Muscle of leg (tissue), 16 donors: ENCODE results near the gene GDPGP1. TPM values are rescaled to one million over a fixed set of nuclear protein-coding genes. Genes with fewer than 3 reads are reported as not detected.
A peak's percentile ranks its signal among the peaks of the same experiment; 100 is the strongest.
"Not testable (repeated sequence)": the region's sequence is repeated elsewhere in the genome, so short reads cannot be mapped to it uniquely, and the experiment has no call there.

ENCODE experiments used
- DNase-seq: peaks from one replicate; pipeline ENCODE4 v3.0.0; 2013
- H3K27ac ChIP-seq: one replicate; pipeline ENCODE4 v1.5.1; 2013; ENCODE audit warnings: mild to moderate bottlenecking, low read length, control low read depth
- H3K27me3 ChIP-seq: one replicate; pipeline ENCODE4 v1.6.1; 2013; ENCODE audit warnings: low read length; ENCODE audit not compliant: control insufficient read depth, insufficient read depth
- H3K36me3 ChIP-seq: one replicate; pipeline ENCODE4 v1.6.1; 2013; ENCODE audit warnings: low read length; ENCODE audit not compliant: control insufficient read depth, insufficient read depth
- H3K4me1 ChIP-seq: one replicate; pipeline ENCODE4 v1.6.1; 2013; ENCODE audit warnings: low read length; ENCODE audit not compliant: control insufficient read depth, insufficient read depth
- H3K4me3 ChIP-seq: one replicate; pipeline ENCODE4 v1.5.1; 2013; ENCODE audit warnings: low read length, control low read depth
- H3K9me3 ChIP-seq: replicated peaks from 2 replicates; pipeline ENCODE4 v1.6.1; 2013; ENCODE audit warnings: low read depth, low read length; ENCODE audit not compliant: control insufficient read depth
- WGBS: methylation state at CpG from one replicate; pipeline ENCODE4 v1.1.5; 2013; ENCODE audit warnings: missing lambda C conversion rate; ENCODE audit not compliant: insufficient coverage; 5-methylcytosine and 5-hydroxymethylcytosine counted together
- long read RNA-seq, 11 donors: transcript quantifications; one replicate each; lab custom pipeline, GENCODE V29; 2026
- polyA plus RNA-seq, 8 donors: library from polyadenylated mRNA; unstranded; fragments of 120-200 nt; gene quantifications; one replicate each; pipeline versions ENCODE4 v1.2.1 to v1.2.3, GENCODE V29; 2013; ENCODE audit warnings: inconsistent platforms in 1 of 8, low replicate concordance in 1 of 8; ENCODE audit not compliant: insufficient read length in 8 of 8, insufficient read depth in 1 of 8
- total RNA-seq: library from RNA; stranded (reverse); fragments of 120-200 nt; gene quantifications from one replicate; pipeline ENCODE4 v1.2.4, GENCODE V29; 2013

Gene GDPGP1
- total RNA-seq: 2.9 TPM
- polyA plus RNA-seq: 1 to 10 TPM; 1.5 to 3.8 (median 2.4) TPM
- long read RNA-seq, donor 1, partial matches to known transcripts: 0 of 1 reads
- long read RNA-seq, donor 1, other reads (novel, unspliced or antisense): 0 of 1 reads
- long read RNA-seq, donor 2: 0 reads
- long read RNA-seq, donor 3, partial matches to known transcripts: 0 of 1 reads
- long read RNA-seq, donor 3, other reads (novel, unspliced or antisense): 0 of 1 reads
- long read RNA-seq, donor 4: 0 reads
- long read RNA-seq, donor 5, partial matches to known transcripts: 0 of 2 reads
- long read RNA-seq, donor 5, other reads (novel, unspliced or antisense): 0 of 2 reads
- long read RNA-seq, donor 6, partial matches to known transcripts: 0 of 2 reads
- long read RNA-seq, donor 6, other reads (novel, unspliced or antisense): 0 of 2 reads
- long read RNA-seq, donor 7: 0 reads
- long read RNA-seq, donor 8: 0 reads
- long read RNA-seq, donor 9, partial matches to known transcripts: 0 of 2 reads
- long read RNA-seq, donor 9, other reads (novel, unspliced or antisense): 0 of 2 reads
- long read RNA-seq, donor 10: 0 reads
- long read RNA-seq, donor 11: 0 reads

GRCh38 chr15:90234096-90234988 is at the start of gene GDPGP1:
Gene GDPGP1 (plus strand): TSS chr15:90234209. CDS start chr15:90240909, 6,700 bp downstream.
- H3K9me3 ChIP-seq: no peaks in the 10 kb centered on the region
- DNase-seq: peak; percentile 52
- no peaks in the 10 kb centered on the region for H3K27me3 ChIP-seq
- peaks cover 16% of the 10 kb centered on the region for H3K4me1 ChIP-seq
- 3% methylated on average over 40 of the region's 49 CpGs for WGBS
- peaks cover 25% of the 10 kb centered on the region for H3K36me3 ChIP-seq
- H3K4me3 ChIP-seq: peak within 1 kb of the TSS; percentile 89
- H3K27ac ChIP-seq: peak within 1 kb of the TSS; percentile 86

- H3K36me3 ChIP-seq: no peaks in the 10 kb centered on the region
- WGBS: 3% methylated on average over 46 of the region's 67 CpGs
- no peak overlapping the region for H3K27ac ChIP-seq
- peak overlapping the region; percentile 37 for H3K4me3 ChIP-seq
- peaks cover 10% of the 10 kb centered on the region for H3K27me3 ChIP-seq
- no peaks in the 10 kb centered on the region for H3K9me3 ChIP-seq
- DNase-seq: peak; percentile 46
- peaks cover 7% of the 10 kb centered on the region for H3K4me1 ChIP-seq
Measured at GRCh38 chr15:90184786-90185704, 49.0 kb upstream of the GDPGP1 start.

GRCh38 chr15:90187257-90187868 is 46.6 kb upstream of the GDPGP1 start:
- peak; percentile 45 for DNase-seq
- no peak overlapping the region for H3K4me3 ChIP-seq
- H3K27ac ChIP-seq: no peak overlapping the region
- peaks cover 10% of the 10 kb centered on the region for H3K27me3 ChIP-seq
- no peaks in the 10 kb centered on the region for H3K9me3 ChIP-seq
- no peaks in the 10 kb centered on the region for H3K36me3 ChIP-seq
- WGBS: 18% methylated on average over 5 of the region's 8 CpGs
- peaks cover 22% of the 10 kb centered on the region for H3K4me1 ChIP-seq

GRCh38 chr15:90188065-90188464 is 45.9 kb upstream of the GDPGP1 start:
- Histone ChIP-seq H3K4me1 (peaks cover 26% of the 10 kb centered on the region), H3K27me3 (peaks cover 10% of the 10 kb centered on the region)
- not testable (repeated sequence) for H3K9me3 ChIP-seq, H3K36me3 ChIP-seq, H3K27ac ChIP-seq, DNase-seq, H3K4me3 ChIP-seq
- WGBS: 97% methylated on average over 5 of the region's 7 CpGs

GRCh38 chr15:90188914-90189748 is 44.9 kb upstream of the GDPGP1 start:
- 68% methylated on average over 5 of the region's 8 CpGs for WGBS
- Histone ChIP-seq H3K27ac (no peak overlapping the region), H3K36me3 (no peaks in the 10 kb centered on the region), H3K4me3 (no peak overlapping the region), H3K9me3 (no peaks in the 10 kb centered on the region), H3K27me3 (peaks cover 10% of the 10 kb centered on the region), H3K4me1 (peaks cover 30% of the 10 kb centered on the region)
- DNase-seq: peak; percentile 49

GRCh38 chr15:90189781-90190467 is 44.1 kb upstream of the GDPGP1 start:
- 60% methylated on average over 5 of the region's 10 CpGs for WGBS
- H3K36me3 ChIP-seq: no peaks in the 10 kb centered on the region
- H3K27ac ChIP-seq: no peak overlapping the region
- no peaks in the 10 kb centered on the region for H3K9me3 ChIP-seq
- no peak for DNase-seq
- no peak overlapping the region for H3K4me3 ChIP-seq
- peaks cover 26% of the 10 kb centered on the region for H3K4me1 ChIP-seq
- H3K27me3 ChIP-seq: peaks cover 5% of the 10 kb centered on the region

GRCh38 chr15:90190606-90191343 is 43.2 kb upstream of the GDPGP1 start:
- Histone ChIP-seq H3K4me1 (peaks cover 23% of the 10 kb centered on the region), H3K9me3 (no peaks in the 10 kb centered on the region), H3K36me3 (no peaks in the 10 kb centered on the region), H3K27me3 (no peaks in the 10 kb centered on the region), H3K27ac (peak overlapping the region; percentile 67), H3K4me3 (no peak overlapping the region)
- WGBS: 87% methylated on average over 3 of the region's 10 CpGs
- no peak for DNase-seq

GRCh38 chr15:90191344-90191687 is 42.7 kb upstream of the GDPGP1 start:
- WGBS: 35% methylated on average over 2 of the region's 3 CpGs

More at GRCh38 chr15:90191344-90191687, 42.7 kb upstream of the GDPGP1 start:
- Histone ChIP-seq H3K4me3 (no peak overlapping the region), H3K4me1 (peaks cover 23% of the 10 kb centered on the region), H3K27me3 (no peaks in the 10 kb centered on the region), H3K36me3 (no peaks in the 10 kb centered on the region), H3K9me3 (no peaks in the 10 kb centered on the region), H3K27ac (peak overlapping the region; percentile 67)
- no peak for DNase-seq
